ENCODE results near the gene ARMC9. TPM values are rescaled to one million over a fixed set of nuclear protein-coding genes. Genes with fewer than 3 reads are reported as not detected.

ARMC9 gene
- polyA plus RNA-seq, 1 donor: 6.3 TPM

GRCh38 chr2:231318954-231319353 is 120.5 kb downstream of the ARMC9 start:
- no peak for DNase-seq

GRCh38 chr2:231319867-231320266 is 121.4 kb downstream of the ARMC9 start:
- no peak for DNase-seq

- no peak for DNase-seq
Measured at GRCh38 chr2:231321021-231321420, 122.6 kb downstream of the ARMC9 start.

GRCh38 chr2:231321556-231322334 is 123.3 kb downstream of the ARMC9 start:
- no peak for DNase-seq

- no peak for DNase-seq
Measured at GRCh38 chr2:231323316-231323715, 124.9 kb downstream of the ARMC9 start.

GRCh38 chr2:231325826-231326225 is 127.4 kb downstream of the ARMC9 start:
- no peak for DNase-seq

- DNase-seq: no peak
Measured at GRCh38 chr2:231326404-231326803, 128.0 kb downstream of the ARMC9 start.

GRCh38 chr2:231330311-231330710 is 131.9 kb downstream of the ARMC9 start:
- DNase-seq: no peak

- DNase-seq: no peak
Measured at GRCh38 chr2:231331533-231331932, 133.1 kb downstream of the ARMC9 start.

- no peak for DNase-seq
Measured at GRCh38 chr2:231332388-231332787, 134.0 kb downstream of the ARMC9 start.

- no peak for DNase-seq
Measured at GRCh38 chr2:231332872-231333500, 134.6 kb downstream of the ARMC9 start.

GRCh38 chr2:231334179-231334930 is 135.9 kb downstream of the ARMC9 start:
- DNase-seq: no peak

GRCh38 chr2:231334981-231335380 is 136.6 kb downstream of the ARMC9 start:
- DNase-seq: no peak

GRCh38 chr2:231335591-231335990 is 137.2 kb downstream of the ARMC9 start:
- DNase-seq: no peak

GRCh38 chr2:231336236-231336635 is 137.8 kb downstream of the ARMC9 start:
- DNase-seq: no peak

- no peak for DNase-seq
Measured at GRCh38 chr2:231336700-231337099, 138.3 kb downstream of the ARMC9 start.

GRCh38 chr2:231337807-231338759 is 139.7 kb downstream of the ARMC9 start:
- no peak for DNase-seq

- no peak for DNase-seq
Measured at GRCh38 chr2:231339316-231339715, 140.9 kb downstream of the ARMC9 start.

- DNase-seq: no peak
Measured at GRCh38 chr2:231341100-231341499, 142.7 kb downstream of the ARMC9 start.

- no peak for DNase-seq
Measured at GRCh38 chr2:231342061-231342711, 143.8 kb downstream of the ARMC9 start.

GRCh38 chr2:231343006-231343710 is 144.7 kb downstream of the ARMC9 start:
- DNase-seq: no peak

Data from hindlimb muscle (tissue), 1 donor.